Lower leg skin (tissue), 4 donors: ENCODE data around the gene ABCG5. TPM values are rescaled to one million over a fixed set of nuclear protein-coding genes. Genes with fewer than 3 reads are reported as not detected.

ENCODE experiments used
- DNase-seq, 2 donors: peaks; one replicate each; pipeline ENCODE4 v3.0.0-alpha.2; 2019; ENCODE audit warnings: low spot score in 2 of 2
- H3K4me3 ChIP-seq: fragments of 200-600 bp; sonication (generic); 2 replicates; pipeline ENCODE4 v1.5.1; 2017; ENCODE audit warnings: mild to moderate bottlenecking, low read depth; ENCODE audit not compliant: poor library complexity, severe bottlenecking
- CTCF ChIP-seq, 3 donors: fragments of 450-650 bp; IDR thresholded peaks; one replicate each; pipeline ENCODE4 v1.5.1; 2016; ENCODE audit warnings: antibody characterized with exemption in 3 of 3, mild to moderate bottlenecking in 3 of 3, moderate library complexity in 2 of 3
- POLR2A ChIP-seq, 2 donors: fragments of 450-650 bp; IDR thresholded peaks; one replicate each; pipeline ENCODE4 v1.6.1; 2016 to 2017; ENCODE audit warnings: antibody characterized with exemption in 2 of 2, mild to moderate bottlenecking in 1 of 2, moderate library complexity in 1 of 2
- WGBS, 2 donors: methylation state at CpG; one replicate each; pipeline ENCODE4 v1.1.5; 2018; 5-methylcytosine and 5-hydroxymethylcytosine counted together
- intact Hi-C: fragments of 100-400 bp; cut with DNase I; formaldehyde crosslinking; loops from one replicate; pipeline ENCODE4 v1.15.0; 2023; ENCODE audit warnings: low total_unique reads
- total RNA-seq, 4 donors: library from RNA; depleted of rRNA; stranded (reverse); fragments of >200 nt; gene quantifications; one replicate each; pipeline ENCODE4 v1.1.0, GENCODE V29; 2016

ABCG5 gene
- total RNA-seq: not detected

DNA sequence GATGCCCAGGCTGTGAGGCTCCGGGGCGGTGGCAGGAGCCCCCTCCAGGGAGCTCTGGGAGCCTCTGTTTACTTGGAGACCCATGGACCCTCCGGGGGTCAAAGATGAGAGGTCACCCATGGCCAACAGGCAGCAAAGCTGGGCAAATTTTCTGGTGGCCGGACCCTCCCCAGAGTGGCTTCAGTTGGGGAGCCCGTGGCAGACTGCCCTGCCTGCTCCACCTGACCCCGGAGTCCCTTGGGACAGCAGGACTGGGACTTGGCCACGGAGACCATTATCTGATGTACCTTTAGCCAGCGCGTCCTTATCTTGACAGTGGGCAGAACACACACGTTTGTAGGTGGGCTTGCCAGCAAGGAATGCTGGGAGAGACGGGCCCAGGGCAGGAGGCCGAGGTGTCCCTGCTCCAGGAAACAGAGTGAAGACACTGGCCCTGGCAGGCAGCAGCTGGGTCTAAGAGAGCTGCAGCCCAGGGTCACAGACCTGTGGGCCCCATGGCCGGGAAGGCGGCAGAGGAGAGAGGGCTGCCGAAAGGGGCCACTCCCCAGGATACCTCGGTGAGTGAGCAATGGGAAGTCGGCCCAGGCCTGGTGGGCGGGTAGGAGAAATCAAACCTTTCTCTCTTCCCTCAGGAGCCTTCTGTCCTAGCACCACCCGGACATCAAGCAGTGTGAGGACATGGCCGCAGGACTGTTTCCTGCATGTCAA, at the start of gene ABCG5, which contains the start of gene ABCG8:
TSS of gene ABCG5 (minus strand) at position 280 of the 708 bp plus-strand sequence. CDS start at position 120, 160 bp downstream.
TSS of gene ABCG8 (plus strand) at position 412 of the 708 bp plus-strand sequence. CDS start at position 495, 83 bp downstream.
- intact Hi-C loops: no loop called here
- WGBS, 2 donors: 87 to 88% methylated on average over 20 of the region's 20 CpGs
- no peak within 1 kb of the TSS for H3K4me3 ChIP-seq
- DNase-seq: peak; percentile 11 to 77
- TF ChIP-seq CTCF (IDR thresholded peaks at IDR 0.05): no peak
- TF ChIP-seq POLR2A (IDR thresholded peaks at IDR 0.05): no peak

DNA sequence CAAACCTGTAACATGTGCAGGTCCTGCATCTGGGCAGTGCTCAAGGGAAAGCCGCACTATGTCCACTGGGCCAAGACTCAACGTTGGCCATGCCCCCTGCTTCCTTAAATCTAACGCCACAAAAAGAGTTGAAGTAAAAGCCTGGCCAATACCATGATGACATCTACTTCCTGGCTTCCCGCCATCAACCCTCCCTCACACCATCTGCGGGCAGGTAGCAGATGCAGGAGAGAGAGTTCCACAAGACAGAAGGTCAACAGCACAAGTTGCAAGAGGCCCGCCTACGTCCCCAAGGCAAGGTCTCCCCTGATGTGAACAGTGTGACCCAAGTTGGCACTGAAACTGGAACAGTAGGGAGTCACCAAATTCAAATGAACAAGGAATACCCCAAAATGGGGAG, 48.5 kb upstream of the ABCG5 start:
- H3K4me3 ChIP-seq: no peak overlapping the region
- DNase-seq: peak in 1 of 2 donors; percentile 81
- 81 to 87% methylated on average over 7 of the region's 7 CpGs for WGBS, 2 donors
- TF ChIP-seq CTCF (IDR thresholded peaks at IDR 0.05): no peak
- TF ChIP-seq POLR2A (IDR thresholded peaks at IDR 0.05): no peak
- intact Hi-C loops: no loop called here

DNA sequence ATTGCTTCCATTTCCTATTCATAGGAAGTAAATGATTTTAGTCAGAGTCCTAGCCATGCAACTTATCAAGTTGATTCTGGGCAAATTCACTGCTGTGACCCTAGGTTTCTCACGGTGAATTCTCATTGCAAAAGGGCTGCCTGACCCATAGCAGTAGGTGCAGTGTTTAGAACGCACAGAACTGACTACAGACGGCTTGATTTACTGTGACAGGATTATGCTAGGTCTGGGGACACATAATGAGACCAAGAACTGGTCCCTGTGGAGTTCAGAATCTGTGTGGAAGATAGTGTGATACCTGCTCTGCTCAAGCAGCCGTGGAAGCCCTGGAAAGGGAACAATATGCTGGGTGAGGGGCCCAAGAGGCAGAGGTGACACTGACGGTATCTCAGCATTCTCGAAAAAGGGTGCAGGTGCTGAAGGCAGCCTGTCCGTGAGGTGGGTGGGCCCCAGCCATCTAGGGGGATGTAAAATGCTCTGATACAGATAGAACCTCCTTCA, 46.5 kb upstream of the ABCG5 start:
- 80 to 81% methylated on average over 7 of the region's 7 CpGs for WGBS, 2 donors
- intact Hi-C loops: no loop called here
- no peak for DNase-seq
- no peak for TF ChIP-seq CTCF (IDR thresholded peaks at IDR 0.05)
- no peak for TF ChIP-seq POLR2A (IDR thresholded peaks at IDR 0.05)
- no peak overlapping the region for H3K4me3 ChIP-seq

- intact Hi-C loops: no loop called here
- 80 to 91% methylated on average over 5 of the region's 5 CpGs for WGBS, 2 donors
- no peak overlapping the region for H3K4me3 ChIP-seq
- DNase-seq: no peak
- TF ChIP-seq CTCF (IDR thresholded peaks at IDR 0.05) (no peak), POLR2A (IDR thresholded peaks at IDR 0.05) (no peak)
Observed at GRCh38 chr2:43884689-43885088, 46.0 kb upstream of the ABCG5 start.

GRCh38 chr2:43882312-43882711, 43.7 kb upstream of the ABCG5 start:
- DNase-seq: no peak
- intact Hi-C loops: no loop called here
- TF ChIP-seq CTCF (IDR thresholded peaks at IDR 0.05): no peak
- TF ChIP-seq POLR2A (IDR thresholded peaks at IDR 0.05): no peak
- no peak overlapping the region for H3K4me3 ChIP-seq
- 88 to 91% methylated on average over 4 of the region's 4 CpGs for WGBS, 2 donors
